NCI-H82 treated with DMSO at 0.1 percent for 48 hours (cell line): ENCODE measurements around the gene CRMP1.
"Not testable (repeated sequence)": the region's sequence is repeated elsewhere in the genome, so short reads cannot be mapped to it uniquely, and the experiment has no call there.

ENCODE experiments used
- DNase-seq: peaks from one replicate; lab custom pipeline; 2025; ENCODE audit not compliant: unreplicated experiment; lab: John Stamatoyannopoulos, UW

Gene CRMP1

GRCh38 chr4:5863461-5864113, 29.3 kb downstream of the CRMP1 start:
- no peak for DNase-seq

GRCh38 chr4:5858020-5858769, 34.7 kb downstream of the CRMP1 start:
- no peak for DNase-seq

GRCh38 chr4:5857199-5857598, 35.7 kb downstream of the CRMP1 start:
- no peak for DNase-seq

GRCh38 chr4:5856362-5856761, 36.5 kb downstream of the CRMP1 start:
- DNase-seq = not testable (repeated sequence)

GRCh38 chr4:5854929-5855328, 38.0 kb downstream of the CRMP1 start:
- no peak for DNase-seq

GRCh38 chr4:5852523-5853202, 40.2 kb downstream of the CRMP1 start:
- peak; percentile 87 for DNase-seq

- DNase-seq = no peak
Observed at GRCh38 chr4:5851637-5852301, 41.1 kb downstream of the CRMP1 start.

- no peak for DNase-seq
Observed at GRCh38 chr4:5845035-5845905, 47.6 kb downstream of the CRMP1 start.

GRCh38 chr4:5843573-5844530, 49.0 kb downstream of the CRMP1 start:
- DNase-seq = no peak

GRCh38 chr4:5842456-5842855, 50.4 kb downstream of the CRMP1 start:
- no peak for DNase-seq

GRCh38 chr4:5839751-5840674, 52.9 kb downstream of the CRMP1 start:
- no peak for DNase-seq

- no peak for DNase-seq
Observed at GRCh38 chr4:5839332-5839731, 53.6 kb downstream of the CRMP1 start.

- DNase-seq = not testable (repeated sequence)
Observed at GRCh38 chr4:5837483-5837882, 55.4 kb downstream of the CRMP1 start.

GRCh38 chr4:5836943-5837342, 55.9 kb downstream of the CRMP1 start:
- DNase-seq = no peak

- DNase-seq = no peak
Observed at GRCh38 chr4:5828005-5828391, 64.9 kb downstream of the CRMP1 start.

GRCh38 chr4:5827108-5828004, 65.5 kb downstream of the CRMP1 start:
- no peak for DNase-seq

GRCh38 chr4:5826437-5827107, 66.3 kb downstream of the CRMP1 start:
- DNase-seq = no peak
